GM21381 (cell line): ENCODE results near the gene AKNA.

Experiments used
- ATAC-seq: cut with Tn5 transposase; IDR thresholded peaks from one replicate; pipeline ENCODE4 v1.9.1; 2021; ENCODE audit warnings: mild to moderate bottlenecking, moderate library complexity; ENCODE audit not compliant: unreplicated experiment

Gene AKNA

GRCh38 chr9:114288193-114289091 lies 99.3 kb downstream of the AKNA start:
- no peak for ATAC-seq

DNA sequence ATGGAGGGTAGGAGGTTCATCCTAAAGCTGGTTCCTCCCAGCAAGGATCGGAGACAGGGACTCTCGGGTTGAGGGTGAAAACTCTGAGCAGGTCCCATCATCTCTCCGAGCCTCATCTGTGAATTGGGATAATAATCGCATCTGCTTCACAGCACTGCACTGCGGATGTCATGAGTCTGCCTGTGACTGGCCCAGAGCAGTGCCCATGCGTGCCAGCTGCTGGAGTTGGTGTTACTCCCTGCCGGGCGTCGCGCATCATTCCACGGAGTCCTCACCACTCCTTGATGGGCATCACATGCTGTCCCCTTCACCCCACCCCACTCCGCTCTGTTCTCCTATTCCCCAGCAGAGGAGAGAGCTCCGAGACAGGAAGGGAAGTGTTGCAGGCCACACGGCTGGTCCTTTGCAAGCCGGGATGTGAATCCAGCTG lies 100.0 kb downstream of the AKNA start:
- ATAC-seq: no peak

- no peak for ATAC-seq
Measured at GRCh38 chr9:114287001-114287762, 100.6 kb downstream of the AKNA start.

DNA sequence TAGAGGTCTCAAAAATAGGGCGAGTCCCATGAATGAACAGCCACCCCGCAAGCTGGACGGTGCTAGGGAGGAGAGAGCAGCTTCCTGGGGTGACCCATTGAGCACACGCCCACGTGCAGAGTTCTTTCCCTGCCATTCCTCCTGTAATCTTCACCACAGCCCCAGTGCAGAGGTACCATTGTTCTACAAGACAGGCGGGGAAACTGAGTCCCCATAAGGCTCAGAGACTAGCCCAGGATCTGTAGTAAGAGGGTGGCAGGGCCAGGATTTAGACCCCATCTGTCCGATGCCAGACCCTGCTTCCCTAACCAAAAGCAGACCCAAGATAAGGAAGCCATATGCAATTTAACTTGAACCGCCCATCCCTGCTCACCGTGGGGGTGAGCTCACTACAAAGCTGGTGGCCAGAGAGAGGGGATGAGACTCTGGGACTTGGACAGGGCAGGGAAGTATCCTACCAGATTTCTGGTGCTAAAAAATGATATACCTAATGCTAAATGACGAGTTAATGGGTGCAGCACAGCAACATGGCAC lies 101.6 kb downstream of the AKNA start:
- no peak for ATAC-seq

- ATAC-seq: no peak
Measured at GRCh38 chr9:114285166-114285867, 102.5 kb downstream of the AKNA start.

GRCh38 chr9:114284316-114285060 lies 103.3 kb downstream of the AKNA start:
- ATAC-seq: no peak
